ENCODE results near the gene MYADML2.

GRCh38 chr17:81983011-81983638, 36.1 kb upstream of the MYADML2 start:
- TF ChIP-seq GATA2 (IDR thresholded peaks at IDR 0.05; ENCODE audit: low read depth, low read length) (no peak), GATA3 (IDR thresholded peaks at IDR 0.05; ENCODE audit: low read depth, low read length) (no peak)

Data from SH-SY5Y (cell line).